Glutamatergic neuron (in vitro differentiated cells): ENCODE measurements around the gene B3GNT4. TPM values are rescaled to one million over a fixed set of nuclear protein-coding genes. Genes with fewer than 3 reads are reported as not detected.

Experiments used
- DNase-seq: peaks from one replicate; pipeline ENCODE4 v3.0.0; 2022
- H3K27ac Mint-ChIP-seq: one replicate; pipeline ENCODE4 v1.8.0; 2020; ENCODE audit warnings: mild to moderate bottlenecking, mixed read lengths, inconsistent platforms; ENCODE audit not compliant: unreplicated experiment
- H3K27me3 Mint-ChIP-seq: one replicate; pipeline ENCODE4 v1.8.0; 2020; ENCODE audit warnings: mild to moderate bottlenecking, moderate library complexity, mixed read lengths, inconsistent platforms; ENCODE audit not compliant: unreplicated experiment
- H3K36me3 Mint-ChIP-seq: one replicate; pipeline ENCODE4 v1.8.0; 2020; ENCODE audit warnings: mild to moderate bottlenecking, mixed read lengths, inconsistent platforms; ENCODE audit not compliant: unreplicated experiment
- H3K4me1 Mint-ChIP-seq: one replicate; pipeline ENCODE4 v1.8.0; 2020; ENCODE audit warnings: mild to moderate bottlenecking, low read depth, mixed read lengths, inconsistent platforms; ENCODE audit not compliant: unreplicated experiment
- H3K4me3 Mint-ChIP-seq: one replicate; pipeline ENCODE4 v1.8.0; 2020; ENCODE audit warnings: mild to moderate bottlenecking, mixed read lengths, inconsistent platforms; ENCODE audit not compliant: unreplicated experiment
- H3K9me3 Mint-ChIP-seq: one replicate; pipeline ENCODE4 v1.8.0; 2020; ENCODE audit warnings: mild to moderate bottlenecking, moderate library complexity, mixed read lengths, inconsistent platforms; ENCODE audit not compliant: unreplicated experiment
- total RNA-seq: library from RNA; stranded (reverse); fragmentation: NEBNext Ultra II Directional; extraction: Animal tissue kit (Norgen Biotek cat#: 25700); gene quantifications from one replicate; pipeline ENCODE4 v1.2.1, GENCODE V29; 2021; ENCODE audit not compliant: unreplicated experiment
- TF ChIP-seq, protein P1 (sequence below): fragments of 200-600 bp; sonication (generic); IDR thresholded peaks from one replicate; pipeline ENCODE4 v1.5.0; 2021; ENCODE audit not compliant: partially characterized antibody, unreplicated experiment

B3GNT4 gene
- total RNA-seq, 1 donor from 2014 or later, result 1.8 TPM

DNA sequence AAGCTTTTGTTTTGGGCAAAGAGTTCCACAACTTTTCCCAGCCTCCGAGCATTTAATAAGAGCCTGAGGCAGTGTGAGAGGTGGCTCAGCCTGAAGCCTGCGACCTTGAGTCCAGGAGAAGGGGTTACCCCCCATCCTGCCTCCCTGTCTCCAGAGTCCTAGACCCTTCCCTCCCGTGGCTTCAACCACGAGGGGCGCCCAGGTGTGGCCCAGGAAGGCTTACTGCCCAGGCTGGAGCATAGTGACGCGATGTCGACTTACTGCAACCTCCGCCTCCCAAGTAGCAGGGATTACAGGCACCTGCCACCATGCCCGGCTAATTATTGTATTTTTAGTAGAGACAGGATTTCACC is 19.9 kb upstream of the B3GNT4 start:
- Mint-ChIP-seq H3K27me3 (peaks cover 9% of the 10 kb centered on the region), H3K4me3 (peak overlapping the region; percentile 49), H3K27ac (no peak overlapping the region), H3K4me1 (peaks cover 3% of the 10 kb centered on the region), H3K9me3 (peaks cover 13% of the 10 kb centered on the region), H3K36me3 (no peaks in the 10 kb centered on the region)
- DNase-seq, result no peak
- TF ChIP-seq, protein P1, sequence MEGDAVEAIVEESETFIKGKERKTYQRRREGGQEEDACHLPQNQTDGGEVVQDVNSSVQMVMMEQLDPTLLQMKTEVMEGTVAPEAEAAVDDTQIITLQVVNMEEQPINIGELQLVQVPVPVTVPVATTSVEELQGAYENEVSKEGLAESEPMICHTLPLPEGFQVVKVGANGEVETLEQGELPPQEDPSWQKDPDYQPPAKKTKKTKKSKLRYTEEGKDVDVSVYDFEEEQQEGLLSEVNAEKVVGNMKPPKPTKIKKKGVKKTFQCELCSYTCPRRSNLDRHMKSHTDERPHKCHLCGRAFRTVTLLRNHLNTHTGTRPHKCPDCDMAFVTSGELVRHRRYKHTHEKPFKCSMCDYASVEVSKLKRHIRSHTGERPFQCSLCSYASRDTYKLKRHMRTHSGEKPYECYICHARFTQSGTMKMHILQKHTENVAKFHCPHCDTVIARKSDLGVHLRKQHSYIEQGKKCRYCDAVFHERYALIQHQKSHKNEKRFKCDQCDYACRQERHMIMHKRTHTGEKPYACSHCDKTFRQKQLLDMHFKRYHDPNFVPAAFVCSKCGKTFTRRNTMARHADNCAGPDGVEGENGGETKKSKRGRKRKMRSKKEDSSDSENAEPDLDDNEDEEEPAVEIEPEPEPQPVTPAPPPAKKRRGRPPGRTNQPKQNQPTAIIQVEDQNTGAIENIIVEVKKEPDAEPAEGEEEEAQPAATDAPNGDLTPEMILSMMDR, result no peak

DNA sequence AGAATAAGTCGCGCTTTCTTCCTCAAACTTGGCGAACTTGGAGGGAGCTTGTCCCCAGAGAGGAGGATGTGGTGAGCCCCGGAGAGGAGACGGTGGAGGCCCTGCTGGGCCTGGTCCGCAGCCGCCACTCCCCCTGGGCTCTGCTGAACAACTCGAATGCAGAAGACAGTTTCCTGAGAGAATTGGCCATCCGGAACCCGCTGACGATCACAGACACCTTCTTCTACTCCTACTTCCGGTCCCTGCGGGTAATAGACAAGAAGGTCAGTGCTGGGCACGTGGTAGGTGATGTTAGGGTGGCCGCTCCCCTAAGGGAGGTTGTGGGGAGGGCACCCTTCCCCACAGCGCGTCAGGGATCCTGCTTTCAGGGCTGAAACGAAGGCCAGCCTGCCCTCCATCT is 19.0 kb upstream of the B3GNT4 start:
- TF ChIP-seq, protein P1, result no peak
- H3K36me3 Mint-ChIP-seq, result no peaks in the 10 kb centered on the region

DNA sequence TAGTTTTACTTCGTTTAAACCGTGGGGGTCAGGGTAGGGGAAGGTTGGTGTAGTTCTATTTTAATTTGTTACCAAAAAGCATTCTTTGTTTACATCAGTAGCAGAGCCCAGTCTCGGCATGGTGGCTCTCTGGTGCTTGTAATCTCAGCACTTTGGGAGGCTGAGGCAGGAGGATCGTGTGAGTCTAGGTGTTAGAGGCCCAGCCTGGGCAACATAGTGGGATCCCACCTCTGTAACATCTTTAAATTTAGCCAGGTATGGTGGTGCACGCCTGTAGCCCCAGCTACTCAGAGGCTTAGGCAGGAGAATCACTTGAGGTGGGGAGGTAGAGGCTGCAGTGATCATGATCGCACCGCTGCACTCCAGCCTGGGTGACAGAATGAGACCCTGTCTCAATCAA is 18.4 kb upstream of the B3GNT4 start:
- Mint-ChIP-seq H3K36me3 (no peaks in the 10 kb centered on the region), H3K4me3 (no peak overlapping the region), H3K9me3 (peaks cover 8% of the 10 kb centered on the region), H3K4me1 (peaks cover 3% of the 10 kb centered on the region), H3K27me3 (peaks cover 5% of the 10 kb centered on the region), H3K27ac (no peak overlapping the region)
- TF ChIP-seq, protein P1, result no peak
- no peak for DNase-seq

More for the DNA sequence above, 19.0 kb upstream of the B3GNT4 start:
- peaks cover 8% of the 10 kb centered on the region for H3K9me3 Mint-ChIP-seq
- DNase-seq, result no peak
- no peak overlapping the region for H3K27ac Mint-ChIP-seq
- H3K4me3 Mint-ChIP-seq, result peak overlapping the region; percentile 52
- peaks cover 3% of the 10 kb centered on the region for H3K4me1 Mint-ChIP-seq
- H3K27me3 Mint-ChIP-seq, result peaks cover 5% of the 10 kb centered on the region

DNA sequence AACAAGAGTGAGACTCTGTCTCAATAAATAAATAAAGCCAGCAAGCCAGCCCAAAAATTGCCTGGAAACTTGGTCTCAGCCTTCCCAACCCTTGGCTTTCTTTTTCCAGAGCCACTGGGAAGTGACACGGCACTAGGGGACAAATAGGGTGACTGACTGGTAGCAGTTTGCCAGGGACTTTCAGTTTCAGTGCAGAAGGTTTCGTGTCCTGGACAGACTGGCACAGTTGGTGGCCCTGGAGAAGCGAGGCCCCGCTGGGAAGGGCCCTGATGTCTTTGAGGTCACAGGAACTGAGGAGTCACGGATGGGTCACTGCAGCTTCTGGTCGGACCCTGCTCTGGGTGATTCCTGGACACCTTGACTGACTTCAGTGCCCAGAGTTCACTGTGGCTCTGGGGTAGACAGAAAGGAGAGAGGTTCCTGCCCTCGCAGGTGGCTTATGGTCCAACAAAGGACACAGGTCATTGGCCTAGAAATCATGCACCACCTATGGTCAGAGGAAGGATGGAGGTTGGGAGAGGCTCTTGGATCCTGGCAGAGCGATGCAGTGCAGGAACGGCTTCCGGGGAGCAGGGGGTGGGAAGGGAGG is 17.9 kb upstream of the B3GNT4 start:
- Mint-ChIP-seq H3K9me3 (peaks cover 8% of the 10 kb centered on the region), H3K36me3 (no peaks in the 10 kb centered on the region), H3K4me1 (peaks cover 3% of the 10 kb centered on the region), H3K4me3 (no peak overlapping the region), H3K27ac (no peak overlapping the region), H3K27me3 (peaks cover 5% of the 10 kb centered on the region)
- no peak for DNase-seq
- TF ChIP-seq, protein P1, result no peak

DNA sequence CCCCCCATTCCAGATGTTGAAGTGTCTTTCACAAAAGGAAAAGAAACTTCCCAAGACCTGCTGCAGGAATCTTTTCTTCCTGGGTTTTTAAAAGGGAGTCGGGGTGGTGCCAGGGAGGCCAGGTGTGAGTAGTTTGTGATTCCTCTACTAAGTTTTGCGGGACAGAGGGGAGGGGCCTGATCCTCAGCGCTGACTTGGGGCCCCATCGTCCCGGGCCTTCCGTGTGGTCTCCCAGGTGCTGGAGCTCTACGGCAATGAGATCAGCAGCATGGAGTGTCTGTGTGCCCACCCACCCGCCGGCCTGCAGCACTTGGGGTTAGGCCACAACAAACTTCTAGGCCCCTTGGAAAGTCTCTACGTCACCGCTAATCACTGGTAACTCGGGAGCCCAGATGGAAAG is 16.0 kb upstream of the B3GNT4 start:
- no peak for DNase-seq
- Mint-ChIP-seq H3K27ac (no peak overlapping the region), H3K4me3 (no peak overlapping the region), H3K4me1 (peaks cover 3% of the 10 kb centered on the region), H3K36me3 (no peaks in the 10 kb centered on the region), H3K27me3 (peaks cover 3% of the 10 kb centered on the region), H3K9me3 (peaks cover 8% of the 10 kb centered on the region)
- TF ChIP-seq, protein P1, result no peak
